ENCODE results near the gene MAFG. TPM values are rescaled to one million over a fixed set of nuclear protein-coding genes. Genes with fewer than 3 reads are reported as not detected.
"Not testable (repeated sequence)": the region's sequence is repeated elsewhere in the genome, so short reads cannot be mapped to it uniquely, and the experiment has no call there.

Gene MAFG
- total RNA-seq, 4 donors from 2014 or later = 10.0 to 26.6 (median 23.5) TPM

- intact Hi-C loops (cut with DNase I) = no loop called here
- Histone ChIP-seq H3K4me3 (peak overlapping the region in 2 of 4 donors; percentile 61 to 73), H3K4me1 (peaks cover 57 to 88% (median 58%) of the 10 kb centered on the region in 3 donors)
Observed at GRCh38 chr17:81918832-81919545, 8.5 kb downstream of the MAFG start.

GRCh38 chr17:81918333-81918669 is 9.2 kb downstream of the MAFG start:
- DNase-seq; intact Hi-C loops (cut with DNase I); H3K9me3 ChIP-seq; H3K27me3 ChIP-seq: not testable (repeated sequence)
- peaks cover 51 to 88% (median 51%) of the 10 kb centered on the region in 3 donors for H3K4me1 ChIP-seq
- H3K36me3 ChIP-seq = peaks cover 34 to 69% (median 42%) of the 10 kb centered on the region in 3 donors
- H3K27ac ChIP-seq = peak overlapping the region; percentile 84 to 99 (median 94)
- 27% methylated on average over 6 to 8 of the region's 9 CpGs for WGBS, 2 donors
- H3K4me3 ChIP-seq = peak overlapping the region; percentile 61 to 100 (median 86)

More at GRCh38 chr17:81918832-81919545, 8.5 kb downstream of the MAFG start:
- 69 to 72% methylated on average over 8 to 13 of the region's 15 CpGs for WGBS, 2 donors
- Histone ChIP-seq H3K36me3 (peaks cover 27 to 62% (median 36%) of the 10 kb centered on the region in 3 donors), H3K27me3 (no peaks in the 10 kb centered on the region), H3K9me3 (no peaks in the 10 kb centered on the region), H3K27ac (peak overlapping the region; percentile 84 to 99 (median 94))
- TF ChIP-seq CTCF (IDR thresholded peaks at IDR 0.05) = no peak
- peak in 1 of 4 donors; percentile 13 for TF ChIP-seq POLR2A (IDR thresholded peaks at IDR 0.05)
- DNase-seq = no peak

GRCh38 chr17:81917565-81918332 is 9.8 kb downstream of the MAFG start, which contains the start of gene SIRT7:
SIRT7 (minus strand) TSS chr17:81918176; CDS start chr17:81918131, 45 bp downstream.
- Histone ChIP-seq H3K9me3 (no peaks in the 10 kb centered on the region), H3K4me1 (peaks cover 46 to 88% (median 47%) of the 10 kb centered on the region in 3 donors), H3K4me3 (peak within 1 kb of the TSS; percentile 61 to 100 (median 86)), H3K27ac (peak within 1 kb of the TSS; percentile 84 to 99 (median 94)), H3K36me3 (peaks cover 35 to 71% (median 45%) of the 10 kb centered on the region in 3 donors), H3K27me3 (no peaks in the 10 kb centered on the region)
- TF ChIP-seq POLR2A (IDR thresholded peaks at IDR 0.05) = peak in 3 of 4 donors; percentile 37 to 84 (median 77)
- TF ChIP-seq CTCF (IDR thresholded peaks at IDR 0.05) = peak in 1 of 6 experiments; percentile 9
- intact Hi-C loops (cut with DNase I) = no loop called here
- 1% methylated on average over 21 to 27 of the region's 94 CpGs for WGBS, 2 donors
- DNase-seq = no peak

GRCh38 chr17:81916234-81917001 is 11.1 kb downstream of the MAFG start:
- TF ChIP-seq POLR2A (IDR thresholded peaks at IDR 0.05) (peak in 3 of 4 donors; percentile 35 to 61 (median 60)), CTCF (IDR thresholded peaks at IDR 0.05) (no peak)
- H3K9me3 ChIP-seq = no peaks in the 10 kb centered on the region
- peak overlapping the region; percentile 61 to 100 (median 86) for H3K4me3 ChIP-seq
- H3K36me3 ChIP-seq = peaks cover 31 to 68% (median 42%) of the 10 kb centered on the region in 3 donors
- DNase-seq = no peak
- 58 to 59% methylated on average over 21 of the region's 21 CpGs for WGBS, 2 donors
- H3K4me1 ChIP-seq = peaks cover 46 to 88% (median 50%) of the 10 kb centered on the region in 3 donors
- intact Hi-C loops (cut with DNase I) = no loop called here
- peak overlapping the region; percentile 84 to 99 (median 94) for H3K27ac ChIP-seq
- no peaks in the 10 kb centered on the region for H3K27me3 ChIP-seq

- intact Hi-C loops (cut with DNase I) = no loop called here
- 86 to 91% methylated on average over 7 to 8 of the region's 12 CpGs for WGBS, 2 donors
- H3K36me3 ChIP-seq = peaks cover 31 to 57% (median 37%) of the 10 kb centered on the region in 3 donors
- no peak for DNase-seq
- no peak for TF ChIP-seq CTCF (IDR thresholded peaks at IDR 0.05)
- no peak for TF ChIP-seq POLR2A (IDR thresholded peaks at IDR 0.05)
- H3K27ac ChIP-seq = peak overlapping the region in 2 of 4 donors; percentile 84 to 99
- no peaks in the 10 kb centered on the region for H3K27me3 ChIP-seq
- no peak overlapping the region for H3K4me3 ChIP-seq
- no peaks in the 10 kb centered on the region for H3K9me3 ChIP-seq
- peaks cover 43 to 82% (median 47%) of the 10 kb centered on the region in 3 donors for H3K4me1 ChIP-seq
Observed at GRCh38 chr17:81915331-81915730, 12.2 kb downstream of the MAFG start.
